HepG2 (cell line): Measurements from ENCODE around the gene CSMD2. TPM values are rescaled to one million over a fixed set of nuclear protein-coding genes. Genes with fewer than 3 reads are reported as not detected.

Experiments used
- ATAC-seq: fragments of 200-7000 bp; cut with Tn5 transposase; 3 replicates; pipeline ENCODE4 v1.9.1; 2020; ENCODE audit warnings: mild to moderate bottlenecking, moderate library complexity
- BruUV-seq: library from RNA; stranded (reverse); fragments of 400-500 nt; replicated peaks from 2 replicates; lab custom pipeline; 2021; lab: Mats Ljungman, UMichigan
- CTCF ChIA-PET: fragments of 300-600 bp; formaldehyde crosslinking; extraction: SDS; loops from one replicate; lab custom pipeline; 2021; ENCODE audit warnings: low total read pairs, inconsistent platforms, low intra/inter-chr PET ratio; lab: Yijun Ruan, JAX
- POLR2A ChIA-PET: fragments of 350-600 bp; sonication (Branson Sonifier 250); formaldehyde crosslinking; loops from one replicate; lab custom pipeline; 2020; ENCODE audit warnings: antibody characterized with exemption, inconsistent platforms; lab: Yijun Ruan, JAX
- DNase-seq: peaks from one replicate; pipeline ENCODE4 v3.0.0-alpha.2; 2015; ENCODE audit warnings: low spot score
- FAIRE-seq: peaks from 3 replicates; lab custom pipeline; 2011; peaks lifted over from hg19 to GRCh38; lab: Jason Lieb, UNC
- H2AFZ ChIP-seq: one replicate; pipeline ENCODE4 v1.6.1; 2011; ENCODE audit warnings: low read length, inconsistent platforms
- H3K27ac ChIP-seq: fragments of 300-600 bp; 3 replicates; pipeline ENCODE4 v1.8.0; 2011; ENCODE audit warnings: mixed run types, mild to moderate bottlenecking, mixed read lengths, low read length, inconsistent platforms; ENCODE audit not compliant: insufficient read depth; ENCODE audit errors: extremely low read length
- H3K27me3 ChIP-seq, 2 experiments: fragments of 200-600 bp in 1 of 2; 2 replicates in 1 of 2; 3 replicates in 1 of 2; pipeline versions ENCODE4 v1.6.0 to v1.8.0; 2011; ENCODE audit warnings: low read length in 2 of 2, mild to moderate bottlenecking in 2 of 2, moderate library complexity in 2 of 2, inconsistent platforms in 1 of 2; ENCODE audit not compliant: insufficient read depth in 2 of 2, control insufficient read depth in 1 of 2
- H3K36me3 ChIP-seq, 2 experiments: fragments of 200-600 bp in 1 of 2; replicated peaks in 1 of 2; 2 replicates in 1 of 2; 3 replicates in 1 of 2; pipeline versions ENCODE4 v1.5.1 to v1.8.0; 2011; ENCODE audit warnings: low read length in 2 of 2, inconsistent platforms in 1 of 2; ENCODE audit not compliant: insufficient read depth in 2 of 2, control insufficient read depth in 1 of 2
- H3K4me1 ChIP-seq: 2 replicates; pipeline ENCODE4 v1.5.1; 2012; ENCODE audit warnings: low read length, inconsistent platforms; ENCODE audit not compliant: insufficient read depth
- H3K4me2 ChIP-seq: 2 replicates; pipeline ENCODE4 v1.6.0; 2011; ENCODE audit warnings: low read depth, low read length, inconsistent platforms
- H3K4me3 ChIP-seq, 3 experiments: fragments of 200-600 bp in 1 of 3; sonication (generic), shearing (Covaris generic) in 1 of 3; replicated peaks in 1 of 3; 2 replicates each; pipeline ENCODE4 v1.5.1; 2011 to 2016; ENCODE audit warnings: low read length in 3 of 3, inconsistent platforms in 2 of 3, low read depth in 2 of 3, mild to moderate bottlenecking in 2 of 3, control low read depth in 1 of 3, mixed read lengths in 1 of 3; ENCODE audit not compliant: insufficient read depth in 1 of 3
- H3K79me2 ChIP-seq: one replicate; pipeline ENCODE4 v1.6.1; 2011; ENCODE audit warnings: low read length, inconsistent platforms; ENCODE audit not compliant: insufficient read depth
- H3K9ac ChIP-seq: 2 replicates; pipeline ENCODE4 v1.6.0; 2011; ENCODE audit warnings: mild to moderate bottlenecking, low read depth, low read length, inconsistent platforms; ENCODE audit not compliant: insufficient read depth
- H3K9me3 ChIP-seq: 2 replicates; pipeline ENCODE4 v1.5.1; 2012; ENCODE audit warnings: mild to moderate bottlenecking, low read length
- H4K20me1 ChIP-seq: 2 replicates; pipeline ENCODE4 v1.6.0; 2011; ENCODE audit warnings: inconsistent platforms, mild to moderate bottlenecking, low read length, moderate library complexity; ENCODE audit not compliant: insufficient read depth
- BRCA1 ChIP-seq: sonication (generic); formaldehyde crosslinking; IDR thresholded peaks from 2 replicates; pipeline ENCODE4 v1.4.0; 2020; ENCODE audit warnings: missing genetic modification reagents
- CEBPG ChIP-seq: IDR thresholded peaks from 2 replicates; pipeline ENCODE4 v1.6.1; 2016
- ELF1 ChIP-seq: sonication (generic); formaldehyde crosslinking; IDR thresholded peaks from 2 replicates; pipeline ENCODE4 v1.4.0; 2020; ENCODE audit warnings: missing genetic modification reagents
- HOXA7 ChIP-seq: sonication (generic); formaldehyde crosslinking; IDR thresholded peaks from 2 replicates; pipeline ENCODE4 v1.8.1; 2022; ENCODE audit warnings: mild to moderate bottlenecking, missing genetic modification reagents, moderate library complexity
- ISX ChIP-seq: sonication (generic); formaldehyde crosslinking; conservative IDR thresholded peaks from 2 replicates; pipeline ENCODE4 v1.5.0; 2020; ENCODE audit warnings: missing genetic modification reagents
- MAX ChIP-seq: IDR thresholded peaks from 2 replicates; pipeline ENCODE4 v1.6.1; 2012; ENCODE audit warnings: inconsistent platforms
- NCOA2 ChIP-seq: sonication (generic); formaldehyde crosslinking; IDR thresholded peaks from 2 replicates; pipeline ENCODE4 v1.8.0; 2022; ENCODE audit warnings: inconsistent platforms
- NFIB ChIP-seq: sonication (generic); formaldehyde crosslinking; IDR thresholded peaks from 2 replicates; pipeline ENCODE4 v1.9.0; 2021; ENCODE audit warnings: missing genetic modification reagents, mild to moderate bottlenecking, borderline replicate concordance
- TAF1 ChIP-seq: sonication (generic); formaldehyde crosslinking; IDR thresholded peaks from 2 replicates; pipeline ENCODE4 v1.4.0; 2020; ENCODE audit warnings: missing genetic modification reagents
- ZNF3 ChIP-seq: IDR thresholded peaks from 2 replicates; pipeline ENCODE4 v1.7.0; 2017; ENCODE audit warnings: inconsistent platforms
- ZNF614 ChIP-seq: IDR thresholded peaks from 2 replicates; pipeline ENCODE4 v1.6.1; 2018; ENCODE audit warnings: missing biosample characterization, missing genetic modification reagents, inconsistent platforms, borderline replicate concordance
- ZNF850 ChIP-seq: sonication (generic); formaldehyde crosslinking; conservative IDR thresholded peaks from 2 replicates; pipeline ENCODE4 v1.9.0; 2021; ENCODE audit warnings: mild to moderate bottlenecking, missing genetic modification reagents
- WGBS: methylation state at CpG from one replicate; pipeline ENCODE4 v1.1.6; 2017; ENCODE audit warnings: low lambda C conversion rate; 5-methylcytosine and 5-hydroxymethylcytosine counted together
- in situ Hi-C: cut with HindIII; loops from 2 replicates; pipeline ENCODE4 v1.10.0; 2017; ENCODE audit warnings: low pct_unique_long_range_greater_than_20kb; ENCODE audit not compliant: extremely low pct_ligation_motif_present
- intact Hi-C: fragments of 100-400 bp; cut with micrococcal nuclease; formaldehyde crosslinking; loops from one replicate; pipeline ENCODE4 v1.10.0; 2022; ENCODE audit not compliant: unreplicated experiment
- polyA plus RNA-seq, 8 experiments: library from polyadenylated mRNA; depleted of rRNA in 3 of 8; stranded (reverse) in 7 of 8; unstranded in 1 of 8; fragments of >200 nt; fragmentation: Illumina TruSeq in 4 of 8; extraction: Trizol in 4 of 8; gene quantifications; 2 replicates each; pipeline versions ENCODE4 v1.2.1 to v1.2.3, GENCODE V29; 2011 to 2016; ENCODE audit warnings: low read depth in 4 of 8, missing spikeins in 1 of 8, mixed read lengths in 1 of 8; ENCODE audit not compliant: insufficient read depth in 1 of 8
- total RNA-seq, 5 experiments: library from RNA; depleted of rRNA; stranded (reverse); fragments of >200 nt; fragmentation: Illumina TruSeq; extraction: Trizol; gene quantifications; 2 replicates each; pipeline ENCODE4 v1.2.3, GENCODE V29; 2016; ENCODE audit warnings: low read depth in 1 of 5
- TF ChIP-seq, protein P1 (sequence below): sonication (generic); formaldehyde crosslinking; IDR thresholded peaks from 2 replicates; pipeline ENCODE4 v1.4.0; 2020; ENCODE audit warnings: mild to moderate bottlenecking, missing genetic modification reagents
- TF ChIP-seq, protein P2 (sequence below), 2 experiments: sonication (generic) in 1 of 2; formaldehyde crosslinking in 1 of 2; IDR thresholded peaks; 2 replicates each; pipeline versions ENCODE4 v1.5.1 to v1.6.1; 2011 to 2020; ENCODE audit warnings: borderline replicate concordance in 1 of 2, low read depth in 1 of 2, low read length in 1 of 2, mild to moderate bottlenecking in 1 of 2, missing genetic modification reagents in 1 of 2, moderate library complexity in 1 of 2
- TF ChIP-seq, protein P3 (sequence below): sonication (generic); formaldehyde crosslinking; IDR thresholded peaks from 2 replicates; pipeline ENCODE4 v1.5.1; 2020; ENCODE audit warnings: missing genetic modification reagents, mild to moderate bottlenecking, borderline replicate concordance

The CSMD2 gene
- total and polyA plus RNA-seq, 2 of the 13 experiments (the other 11 are each of a cell fraction or from before 2014, with no cell fraction given), result not detected

DNA sequence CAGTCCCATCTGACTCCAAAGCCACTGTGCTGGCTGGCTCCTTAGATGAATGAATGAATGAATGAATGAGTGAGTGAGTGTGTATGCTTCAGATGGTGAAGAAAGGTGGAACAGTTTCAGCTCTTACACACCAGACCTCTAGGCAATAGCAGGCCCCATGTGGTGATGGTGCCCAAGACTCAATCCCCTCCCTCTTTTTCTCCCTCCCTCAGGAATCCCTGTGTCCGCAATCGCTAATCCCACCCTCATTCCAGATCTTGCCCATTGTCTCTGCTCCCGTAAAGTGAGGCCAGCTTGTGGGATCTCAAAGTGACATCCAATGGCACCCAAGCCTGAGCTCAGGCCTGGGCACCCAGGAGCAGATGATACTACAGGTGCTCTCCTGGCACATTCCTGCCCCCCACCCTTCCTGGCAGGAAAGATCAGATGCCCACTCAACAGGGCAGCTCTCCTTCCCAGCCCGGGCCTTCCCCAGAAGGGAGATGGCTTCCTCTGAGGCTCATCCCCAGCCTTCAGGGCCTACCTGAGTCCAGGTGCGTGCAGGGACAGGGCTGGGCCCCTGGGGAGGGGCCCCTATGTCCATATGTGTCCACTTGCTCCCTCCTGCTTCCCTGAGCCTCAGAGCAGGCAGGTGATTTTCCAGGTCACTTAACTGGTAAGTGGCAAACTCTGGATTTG, 194.7 kb downstream of the CSMD2 start:
- no peak overlapping the region for H3K4me2 ChIP-seq
- POLR2A ChIA-PET, result no interaction called here
- H2AFZ ChIP-seq, result no peak overlapping the region
- intact Hi-C loops, result no loop called here
- CTCF ChIA-PET, result no interaction called here
- FAIRE-seq, result no peak
- WGBS, result 49% methylated on average over 3 of the region's 5 CpGs
- H3K9me3 ChIP-seq, result no peaks in the 10 kb centered on the region
- no peak overlapping the region for H3K4me3 ChIP-seq
- no peak for TF ChIP-seq TAF1 (CRISPR knock-in tag)
- no peak for TF ChIP-seq ELF1 (CRISPR knock-in tag)
- TF ChIP-seq CEBPG (CRISPR knock-in tag), result no peak
- TF ChIP-seq HOXA7 (CRISPR knock-in tag), result no peak
- no peak for TF ChIP-seq ISX
- TF ChIP-seq NCOA2 (CRISPR knock-in tag), result no peak
- TF ChIP-seq MAX, result no peak
- TF ChIP-seq, protein P1, sequence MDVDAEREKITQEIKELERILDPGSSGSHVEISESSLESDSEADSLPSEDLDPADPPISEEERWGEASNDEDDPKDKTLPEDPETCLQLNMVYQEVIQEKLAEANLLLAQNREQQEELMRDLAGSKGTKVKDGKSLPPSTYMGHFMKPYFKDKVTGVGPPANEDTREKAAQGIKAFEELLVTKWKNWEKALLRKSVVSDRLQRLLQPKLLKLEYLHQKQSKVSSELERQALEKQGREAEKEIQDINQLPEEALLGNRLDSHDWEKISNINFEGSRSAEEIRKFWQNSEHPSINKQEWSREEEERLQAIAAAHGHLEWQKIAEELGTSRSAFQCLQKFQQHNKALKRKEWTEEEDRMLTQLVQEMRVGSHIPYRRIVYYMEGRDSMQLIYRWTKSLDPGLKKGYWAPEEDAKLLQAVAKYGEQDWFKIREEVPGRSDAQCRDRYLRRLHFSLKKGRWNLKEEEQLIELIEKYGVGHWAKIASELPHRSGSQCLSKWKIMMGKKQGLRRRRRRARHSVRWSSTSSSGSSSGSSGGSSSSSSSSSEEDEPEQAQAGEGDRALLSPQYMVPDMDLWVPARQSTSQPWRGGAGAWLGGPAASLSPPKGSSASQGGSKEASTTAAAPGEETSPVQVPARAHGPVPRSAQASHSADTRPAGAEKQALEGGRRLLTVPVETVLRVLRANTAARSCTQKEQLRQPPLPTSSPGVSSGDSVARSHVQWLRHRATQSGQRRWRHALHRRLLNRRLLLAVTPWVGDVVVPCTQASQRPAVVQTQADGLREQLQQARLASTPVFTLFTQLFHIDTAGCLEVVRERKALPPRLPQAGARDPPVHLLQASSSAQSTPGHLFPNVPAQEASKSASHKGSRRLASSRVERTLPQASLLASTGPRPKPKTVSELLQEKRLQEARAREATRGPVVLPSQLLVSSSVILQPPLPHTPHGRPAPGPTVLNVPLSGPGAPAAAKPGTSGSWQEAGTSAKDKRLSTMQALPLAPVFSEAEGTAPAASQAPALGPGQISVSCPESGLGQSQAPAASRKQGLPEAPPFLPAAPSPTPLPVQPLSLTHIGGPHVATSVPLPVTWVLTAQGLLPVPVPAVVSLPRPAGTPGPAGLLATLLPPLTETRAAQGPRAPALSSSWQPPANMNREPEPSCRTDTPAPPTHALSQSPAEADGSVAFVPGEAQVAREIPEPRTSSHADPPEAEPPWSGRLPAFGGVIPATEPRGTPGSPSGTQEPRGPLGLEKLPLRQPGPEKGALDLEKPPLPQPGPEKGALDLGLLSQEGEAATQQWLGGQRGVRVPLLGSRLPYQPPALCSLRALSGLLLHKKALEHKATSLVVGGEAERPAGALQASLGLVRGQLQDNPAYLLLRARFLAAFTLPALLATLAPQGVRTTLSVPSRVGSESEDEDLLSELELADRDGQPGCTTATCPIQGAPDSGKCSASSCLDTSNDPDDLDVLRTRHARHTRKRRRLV (CRISPR knock-in tag), result no peak
- TF ChIP-seq ZNF3 (CRISPR knock-in tag), result no peak
- TF ChIP-seq ZNF850 (CRISPR knock-in tag), result no peak
- no peak for TF ChIP-seq ZNF614
- no peak for TF ChIP-seq BRCA1
- TF ChIP-seq, protein P2, sequence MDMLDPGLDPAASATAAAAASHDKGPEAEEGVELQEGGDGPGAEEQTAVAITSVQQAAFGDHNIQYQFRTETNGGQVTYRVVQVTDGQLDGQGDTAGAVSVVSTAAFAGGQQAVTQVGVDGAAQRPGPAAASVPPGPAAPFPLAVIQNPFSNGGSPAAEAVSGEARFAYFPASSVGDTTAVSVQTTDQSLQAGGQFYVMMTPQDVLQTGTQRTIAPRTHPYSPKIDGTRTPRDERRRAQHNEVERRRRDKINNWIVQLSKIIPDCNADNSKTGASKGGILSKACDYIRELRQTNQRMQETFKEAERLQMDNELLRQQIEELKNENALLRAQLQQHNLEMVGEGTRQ (IDR thresholded peaks at IDR 0.05; ENCODE audit: low read depth, low read length), result no peak
- TF ChIP-seq, protein P2 (CRISPR knock-in tag; IDR thresholded peaks at IDR 0.05; ENCODE audit: borderline replicate concordance), result no peak
- TF ChIP-seq, protein P3, sequence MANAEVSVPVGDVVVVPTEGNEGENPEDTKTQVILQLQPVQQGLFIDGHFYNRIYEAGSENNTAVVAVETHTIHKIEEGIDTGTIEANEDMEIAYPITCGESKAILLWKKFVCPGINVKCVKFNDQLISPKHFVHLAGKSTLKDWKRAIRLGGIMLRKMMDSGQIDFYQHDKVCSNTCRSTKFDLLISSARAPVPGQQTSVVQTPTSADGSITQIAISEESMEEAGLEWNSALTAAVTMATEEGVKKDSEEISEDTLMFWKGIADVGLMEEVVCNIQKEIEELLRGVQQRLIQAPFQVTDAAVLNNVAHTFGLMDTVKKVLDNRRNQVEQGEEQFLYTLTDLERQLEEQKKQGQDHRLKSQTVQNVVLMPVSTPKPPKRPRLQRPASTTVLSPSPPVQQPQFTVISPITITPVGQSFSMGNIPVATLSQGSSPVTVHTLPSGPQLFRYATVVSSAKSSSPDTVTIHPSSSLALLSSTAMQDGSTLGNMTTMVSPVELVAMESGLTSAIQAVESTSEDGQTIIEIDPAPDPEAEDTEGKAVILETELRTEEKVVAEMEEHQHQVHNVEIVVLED, result no peak
- TF ChIP-seq NFIB (CRISPR knock-in tag), result no peak
- TF ChIP-seq, all 625 proteins: peak for 0
- no peaks in the 10 kb centered on the region for H3K4me1 ChIP-seq
- ATAC-seq (no peak), DNase-seq (no peak)
- H3K36me3 ChIP-seq, result no peaks in the 10 kb centered on the region
- H3K27me3 ChIP-seq, result no peaks in the 10 kb centered on the region; a peak in 1 of 5 replicates
- no TSS peak for BruUV-seq
- no peak overlapping the region for H3K27ac ChIP-seq
- H3K79me2 ChIP-seq, result no peaks in the 10 kb centered on the region
- in situ Hi-C loops, result no loop called here
- no peak overlapping the region for H3K9ac ChIP-seq
- no peaks in the 10 kb centered on the region for H4K20me1 ChIP-seq
